ENCODE results near the gene SLMAP. TPM values are rescaled to one million over a fixed set of nuclear protein-coding genes. Genes with fewer than 3 reads are reported as not detected.

The SLMAP gene
- total RNA-seq, 1 experiment from 2014 or later = 79.5 TPM

DNA sequence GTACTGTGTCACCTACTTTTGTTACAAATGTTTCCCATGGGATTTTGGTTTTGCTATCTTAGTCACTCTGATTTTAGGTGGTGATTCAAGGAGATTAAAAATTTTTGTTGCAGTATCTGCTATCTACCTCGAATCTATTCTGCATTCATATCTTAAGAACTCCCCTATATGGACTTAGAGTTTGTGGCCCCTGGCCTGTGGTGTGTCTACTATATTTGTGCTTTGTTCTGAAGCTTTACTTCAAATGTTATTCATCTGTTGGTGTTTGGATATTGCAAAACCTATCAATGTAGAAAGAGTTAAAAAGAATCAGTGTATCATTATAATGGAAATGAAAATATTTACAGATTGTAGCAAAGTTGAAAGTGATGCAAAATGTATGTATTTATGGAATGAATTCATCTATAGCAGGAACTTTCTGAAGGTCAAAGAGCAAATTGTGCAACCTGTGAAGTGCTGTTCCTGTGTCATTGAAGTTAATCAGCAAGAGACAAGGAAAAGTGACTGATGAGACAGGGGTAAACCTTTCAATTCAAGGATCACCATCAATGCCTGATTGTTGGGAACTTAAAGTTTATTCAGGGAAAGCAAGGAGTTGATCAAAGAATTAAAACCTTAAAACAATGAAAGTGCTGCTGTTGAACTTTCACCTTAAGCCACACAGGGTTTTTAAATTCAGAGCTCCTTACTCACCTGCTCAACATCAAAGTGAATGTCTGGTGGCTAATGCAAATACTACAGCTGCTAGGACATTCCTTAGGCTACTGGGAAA, 71.0 kb downstream of the SLMAP start:
- ATAC-seq (peak; percentile 51), DNase-seq (ENCODE audit: low spot score) (no peak)
- no peak overlapping the region for H3K4me3 Mint-ChIP-seq
- no peaks in the 10 kb centered on the region for H3K36me3 Mint-ChIP-seq
- H3K4me1 Mint-ChIP-seq = peaks cover 67% of the 10 kb centered on the region
- no peaks in the 10 kb centered on the region for H3K27me3 Mint-ChIP-seq (ENCODE audit: low read depth)
- peak overlapping the region; percentile 48; the same call in 1 of the 2 replicates for H3K27ac Mint-ChIP-seq
- no peaks in the 10 kb centered on the region for H3K9me3 Mint-ChIP-seq
- POLR2A ChIA-PET = interaction anchor here (1.2 kb wide), 1 partner anchor 230 kb away, joined by 3 read pairs; the partner anchor contains the start of gene ARF4
- TF ChIP-seq GABPB1 (CRISPR knock-in tag; IDR thresholded peaks at IDR 0.05) (peak; percentile 50; the same call in 1 of the 2 replicates), NFYB (CRISPR knock-in tag; conservative IDR thresholded peaks at IDR 0.05; ENCODE audit: low read depth) (no peak)
- TF ChIP-seq, protein P1, sequence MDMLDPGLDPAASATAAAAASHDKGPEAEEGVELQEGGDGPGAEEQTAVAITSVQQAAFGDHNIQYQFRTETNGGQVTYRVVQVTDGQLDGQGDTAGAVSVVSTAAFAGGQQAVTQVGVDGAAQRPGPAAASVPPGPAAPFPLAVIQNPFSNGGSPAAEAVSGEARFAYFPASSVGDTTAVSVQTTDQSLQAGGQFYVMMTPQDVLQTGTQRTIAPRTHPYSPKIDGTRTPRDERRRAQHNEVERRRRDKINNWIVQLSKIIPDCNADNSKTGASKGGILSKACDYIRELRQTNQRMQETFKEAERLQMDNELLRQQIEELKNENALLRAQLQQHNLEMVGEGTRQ (CRISPR knock-in tag; IDR thresholded peaks at IDR 0.05) = no peak
- TF ChIP-seq, protein P2, sequence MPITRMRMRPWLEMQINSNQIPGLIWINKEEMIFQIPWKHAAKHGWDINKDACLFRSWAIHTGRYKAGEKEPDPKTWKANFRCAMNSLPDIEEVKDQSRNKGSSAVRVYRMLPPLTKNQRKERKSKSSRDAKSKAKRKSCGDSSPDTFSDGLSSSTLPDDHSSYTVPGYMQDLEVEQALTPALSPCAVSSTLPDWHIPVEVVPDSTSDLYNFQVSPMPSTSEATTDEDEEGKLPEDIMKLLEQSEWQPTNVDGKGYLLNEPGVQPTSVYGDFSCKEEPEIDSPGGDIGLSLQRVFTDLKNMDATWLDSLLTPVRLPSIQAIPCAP (CRISPR knock-in tag; IDR thresholded peaks at IDR 0.05) = no peak
- CTCF ChIA-PET = no interaction called here

DNA sequence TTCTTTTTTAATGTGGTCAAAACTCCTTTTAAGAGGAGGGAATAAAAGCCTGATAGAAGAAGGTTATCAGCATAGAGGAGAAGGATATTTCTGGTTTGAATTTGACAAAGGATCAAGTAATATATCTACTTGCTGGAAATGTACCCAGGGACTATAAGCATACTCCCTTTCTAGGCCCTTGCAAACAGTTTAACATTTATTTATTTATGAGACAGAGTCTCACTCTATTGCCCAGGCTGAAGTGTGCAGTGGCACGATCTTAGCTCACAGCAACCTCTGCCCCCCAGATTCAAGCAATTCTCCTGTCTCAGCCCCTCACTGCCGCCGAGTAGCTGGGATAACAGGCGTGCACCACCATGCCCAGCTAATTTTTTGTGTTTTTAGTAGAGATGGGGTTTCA, 71.6 kb downstream of the SLMAP start:
- H3K27ac Mint-ChIP-seq = no peak overlapping the region
- no peak overlapping the region for H3K4me3 Mint-ChIP-seq
- no peaks in the 10 kb centered on the region for H3K27me3 Mint-ChIP-seq (ENCODE audit: low read depth)
- no peak for ATAC-seq
- DNase-seq (ENCODE audit: low spot score) = no peak
- CTCF ChIA-PET = no interaction called here
- H3K36me3 Mint-ChIP-seq = no peaks in the 10 kb centered on the region
- TF ChIP-seq ZNF317 (CRISPR knock-in tag; IDR thresholded peaks at IDR 0.05; ENCODE audit: borderline replicate concordance, low read depth) (no peak), JUN (CRISPR knock-in tag; IDR thresholded peaks at IDR 0.05) (no peak), HMGA2 (CRISPR knock-in tag; IDR thresholded peaks at IDR 0.05) (no peak), OVOL2 (CRISPR knock-in tag; IDR thresholded peaks at IDR 0.05; ENCODE audit: borderline replicate concordance) (no peak), SMAD4 (CRISPR knock-in tag; IDR thresholded peaks at IDR 0.05) (no peak)
- TF ChIP-seq, protein P3, sequence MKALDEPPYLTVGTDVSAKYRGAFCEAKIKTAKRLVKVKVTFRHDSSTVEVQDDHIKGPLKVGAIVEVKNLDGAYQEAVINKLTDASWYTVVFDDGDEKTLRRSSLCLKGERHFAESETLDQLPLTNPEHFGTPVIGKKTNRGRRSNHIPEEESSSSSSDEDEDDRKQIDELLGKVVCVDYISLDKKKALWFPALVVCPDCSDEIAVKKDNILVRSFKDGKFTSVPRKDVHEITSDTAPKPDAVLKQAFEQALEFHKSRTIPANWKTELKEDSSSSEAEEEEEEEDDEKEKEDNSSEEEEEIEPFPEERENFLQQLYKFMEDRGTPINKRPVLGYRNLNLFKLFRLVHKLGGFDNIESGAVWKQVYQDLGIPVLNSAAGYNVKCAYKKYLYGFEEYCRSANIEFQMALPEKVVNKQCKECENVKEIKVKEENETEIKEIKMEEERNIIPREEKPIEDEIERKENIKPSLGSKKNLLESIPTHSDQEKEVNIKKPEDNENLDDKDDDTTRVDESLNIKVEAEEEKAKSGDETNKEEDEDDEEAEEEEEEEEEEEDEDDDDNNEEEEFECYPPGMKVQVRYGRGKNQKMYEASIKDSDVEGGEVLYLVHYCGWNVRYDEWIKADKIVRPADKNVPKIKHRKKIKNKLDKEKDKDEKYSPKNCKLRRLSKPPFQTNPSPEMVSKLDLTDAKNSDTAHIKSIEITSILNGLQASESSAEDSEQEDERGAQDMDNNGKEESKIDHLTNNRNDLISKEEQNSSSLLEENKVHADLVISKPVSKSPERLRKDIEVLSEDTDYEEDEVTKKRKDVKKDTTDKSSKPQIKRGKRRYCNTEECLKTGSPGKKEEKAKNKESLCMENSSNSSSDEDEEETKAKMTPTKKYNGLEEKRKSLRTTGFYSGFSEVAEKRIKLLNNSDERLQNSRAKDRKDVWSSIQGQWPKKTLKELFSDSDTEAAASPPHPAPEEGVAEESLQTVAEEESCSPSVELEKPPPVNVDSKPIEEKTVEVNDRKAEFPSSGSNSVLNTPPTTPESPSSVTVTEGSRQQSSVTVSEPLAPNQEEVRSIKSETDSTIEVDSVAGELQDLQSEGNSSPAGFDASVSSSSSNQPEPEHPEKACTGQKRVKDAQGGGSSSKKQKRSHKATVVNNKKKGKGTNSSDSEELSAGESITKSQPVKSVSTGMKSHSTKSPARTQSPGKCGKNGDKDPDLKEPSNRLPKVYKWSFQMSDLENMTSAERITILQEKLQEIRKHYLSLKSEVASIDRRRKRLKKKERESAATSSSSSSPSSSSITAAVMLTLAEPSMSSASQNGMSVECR (CRISPR knock-in tag; IDR thresholded peaks at IDR 0.05; ENCODE audit: borderline replicate concordance) = no peak
- TF ChIP-seq, protein P4, sequence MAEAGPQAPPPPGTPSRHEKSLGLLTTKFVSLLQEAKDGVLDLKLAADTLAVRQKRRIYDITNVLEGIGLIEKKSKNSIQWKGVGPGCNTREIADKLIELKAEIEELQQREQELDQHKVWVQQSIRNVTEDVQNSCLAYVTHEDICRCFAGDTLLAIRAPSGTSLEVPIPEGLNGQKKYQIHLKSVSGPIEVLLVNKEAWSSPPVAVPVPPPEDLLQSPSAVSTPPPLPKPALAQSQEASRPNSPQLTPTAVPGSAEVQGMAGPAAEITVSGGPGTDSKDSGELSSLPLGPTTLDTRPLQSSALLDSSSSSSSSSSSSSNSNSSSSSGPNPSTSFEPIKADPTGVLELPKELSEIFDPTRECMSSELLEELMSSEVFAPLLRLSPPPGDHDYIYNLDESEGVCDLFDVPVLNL (CRISPR knock-in tag; IDR thresholded peaks at IDR 0.05; ENCODE audit: borderline replicate concordance, low read depth) = no peak
- TF ChIP-seq, protein P5, sequence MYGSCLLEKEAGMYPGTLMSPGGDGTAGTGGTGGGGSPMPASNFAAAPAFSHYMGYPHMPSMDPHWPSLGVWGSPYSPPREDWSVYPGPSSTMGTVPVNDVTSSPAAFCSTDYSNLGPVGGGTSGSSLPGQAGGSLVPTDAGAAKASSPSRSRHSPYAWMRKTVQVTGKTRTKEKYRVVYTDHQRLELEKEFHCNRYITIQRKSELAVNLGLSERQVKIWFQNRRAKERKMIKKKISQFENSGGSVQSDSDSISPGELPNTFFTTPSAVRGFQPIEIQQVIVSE (CRISPR knock-in tag; IDR thresholded peaks at IDR 0.05; ENCODE audit: borderline replicate concordance) = no peak
- TF ChIP-seq, protein P6, sequence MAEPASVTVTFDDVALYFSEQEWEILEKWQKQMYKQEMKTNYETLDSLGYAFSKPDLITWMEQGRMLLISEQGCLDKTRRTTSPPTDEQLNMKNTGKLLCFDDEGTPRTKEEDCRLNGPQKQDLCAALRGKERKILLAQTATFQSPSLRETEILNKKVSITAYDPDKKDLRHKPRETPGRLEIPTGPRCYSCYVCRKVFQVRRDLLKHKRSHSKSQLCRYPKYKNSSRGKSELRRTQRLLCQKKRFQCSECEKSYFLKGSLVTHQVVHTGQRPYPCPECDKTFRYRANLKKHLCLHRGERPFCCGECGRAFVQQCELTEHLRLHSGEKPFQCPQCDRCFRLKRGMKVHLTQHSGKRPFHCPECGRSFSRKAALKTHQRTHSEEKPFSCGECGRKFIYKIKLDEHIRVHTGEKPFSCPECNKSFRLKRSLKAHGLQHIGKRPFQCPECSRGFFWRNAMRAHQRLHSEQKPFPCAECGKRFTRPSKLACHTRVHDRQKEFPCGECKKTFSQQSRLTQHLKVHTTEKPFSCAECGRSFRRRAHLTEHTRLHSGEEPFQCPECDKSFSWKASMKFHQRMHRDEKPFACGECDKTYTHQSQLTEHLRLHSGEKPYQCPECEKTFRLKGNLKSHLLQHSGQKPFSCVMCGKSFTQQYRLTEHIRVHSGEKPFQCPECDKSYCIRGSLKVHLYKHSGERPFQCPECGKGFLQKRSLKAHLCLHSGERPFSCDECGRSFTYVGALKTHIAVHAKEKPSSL (CRISPR knock-in tag; conservative IDR thresholded peaks at IDR 0.05) = no peak
- TF ChIP-seq, protein P7, sequence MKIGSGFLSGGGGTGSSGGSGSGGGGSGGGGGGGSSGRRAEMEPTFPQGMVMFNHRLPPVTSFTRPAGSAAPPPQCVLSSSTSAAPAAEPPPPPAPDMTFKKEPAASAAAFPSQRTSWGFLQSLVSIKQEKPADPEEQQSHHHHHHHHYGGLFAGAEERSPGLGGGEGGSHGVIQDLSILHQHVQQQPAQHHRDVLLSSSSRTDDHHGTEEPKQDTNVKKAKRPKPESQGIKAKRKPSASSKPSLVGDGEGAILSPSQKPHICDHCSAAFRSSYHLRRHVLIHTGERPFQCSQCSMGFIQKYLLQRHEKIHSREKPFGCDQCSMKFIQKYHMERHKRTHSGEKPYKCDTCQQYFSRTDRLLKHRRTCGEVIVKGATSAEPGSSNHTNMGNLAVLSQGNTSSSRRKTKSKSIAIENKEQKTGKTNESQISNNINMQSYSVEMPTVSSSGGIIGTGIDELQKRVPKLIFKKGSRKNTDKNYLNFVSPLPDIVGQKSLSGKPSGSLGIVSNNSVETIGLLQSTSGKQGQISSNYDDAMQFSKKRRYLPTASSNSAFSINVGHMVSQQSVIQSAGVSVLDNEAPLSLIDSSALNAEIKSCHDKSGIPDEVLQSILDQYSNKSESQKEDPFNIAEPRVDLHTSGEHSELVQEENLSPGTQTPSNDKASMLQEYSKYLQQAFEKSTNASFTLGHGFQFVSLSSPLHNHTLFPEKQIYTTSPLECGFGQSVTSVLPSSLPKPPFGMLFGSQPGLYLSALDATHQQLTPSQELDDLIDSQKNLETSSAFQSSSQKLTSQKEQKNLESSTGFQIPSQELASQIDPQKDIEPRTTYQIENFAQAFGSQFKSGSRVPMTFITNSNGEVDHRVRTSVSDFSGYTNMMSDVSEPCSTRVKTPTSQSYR (CRISPR knock-in tag; IDR thresholded peaks at IDR 0.05) = no peak
- POLR2A ChIA-PET = no interaction called here
- H3K9me3 Mint-ChIP-seq = no peaks in the 10 kb centered on the region
- H3K4me1 Mint-ChIP-seq = peaks cover 71% of the 10 kb centered on the region

All from WTC11 (cell line).